H1 (cell line): Measurements from ENCODE around the gene SMARCD1. TPM values are rescaled to one million over a fixed set of nuclear protein-coding genes. Genes with fewer than 3 reads are reported as not detected.
A peak's percentile ranks its signal among the peaks of the same experiment; 100 is the strongest.

Source experiments
- CTCF ChIA-PET: fragments of 300-600 bp; sonication (Branson Sonifier 250); formaldehyde crosslinking; loops from one replicate; lab custom pipeline; 2021; ENCODE audit not compliant: partially characterized antibody; lab: Charles Lee
- POLR2A ChIA-PET: fragments of 300-600 bp; sonication (Branson Sonifier 250); formaldehyde crosslinking; loops from one replicate; lab custom pipeline; 2021; ENCODE audit warnings: inconsistent platforms; ENCODE audit not compliant: partially characterized antibody; lab: Charles Lee
- DNase-seq, 2 experiments: peaks; one replicate each; pipeline versions ENCODE4 v3.0.0 to v3.0.0-alpha.2; 2010 to 2022; ENCODE audit warnings: low spot score in 2 of 2, low read depth in 1 of 2, mixed read lengths in 1 of 2
- FAIRE-seq: peaks from 2 replicates; lab custom pipeline; 2011; peaks lifted over from hg19 to GRCh38; lab: Jason Lieb, UNC
- H2AFZ ChIP-seq: 2 replicates; pipeline ENCODE4 v1.8.1; 2012; ENCODE audit warnings: low read length, inconsistent platforms
- H2AK5ac ChIP-seq: 2 replicates; pipeline ENCODE4 v1.6.1; 2013; ENCODE audit warnings: low read depth, low read length
- H2BK120ac ChIP-seq: replicated peaks from 2 replicates; pipeline ENCODE3; 2013; ENCODE audit warnings: low read depth, low read length, inconsistent platforms
- H2BK12ac ChIP-seq: 2 replicates; pipeline ENCODE4 v1.6.1; 2013; ENCODE audit warnings: low read depth, low read length
- H2BK15ac ChIP-seq: 2 replicates; pipeline ENCODE4 v1.6.1; 2013; ENCODE audit warnings: low read length
- H2BK20ac ChIP-seq: 2 replicates; pipeline ENCODE4 v1.6.1; 2013; ENCODE audit warnings: low read length
- H2BK5ac ChIP-seq: 2 replicates; pipeline ENCODE4 v1.6.1; 2013; ENCODE audit warnings: low read depth, low read length
- H3K14ac ChIP-seq: 2 replicates; pipeline ENCODE4 v1.6.1; 2013; ENCODE audit warnings: inconsistent platforms; ENCODE audit not compliant: insufficient read length
- H3K18ac ChIP-seq: 2 replicates; pipeline ENCODE4 v1.6.1; 2013; ENCODE audit warnings: low read length; ENCODE audit errors: extremely low read depth
- H3K23ac ChIP-seq: 2 replicates; pipeline ENCODE4 v1.6.1; 2013; ENCODE audit warnings: inconsistent platforms; ENCODE audit not compliant: insufficient read length
- H3K23me2 ChIP-seq: 2 replicates; pipeline ENCODE4 v1.6.1; 2013; ENCODE audit warnings: low read depth, low read length
- H3K27ac ChIP-seq: 2 replicates; pipeline ENCODE4 v1.6.1; 2011; ENCODE audit warnings: low read depth, low read length, inconsistent platforms
- H3K27me3 ChIP-seq, 4 experiments: replicated peaks in 1 of 4; 1 replicate in 1 of 4; 2 replicates in 3 of 4; pipeline versions ENCODE4 v1.6.1 to v1.8.1; 2011 to 2013; ENCODE audit warnings: low read length in 3 of 4, mild to moderate bottlenecking in 3 of 4, inconsistent platforms in 2 of 4, mixed read lengths in 2 of 4, moderate library complexity in 1 of 4; ENCODE audit not compliant: control insufficient read depth in 3 of 4, insufficient read depth in 3 of 4; ENCODE audit errors: extremely low read depth in 1 of 4
- H3K36me3 ChIP-seq, 4 experiments: 2 replicates each; pipeline versions ENCODE4 v1.6.1 to v1.8.1; 2011 to 2013; ENCODE audit warnings: mild to moderate bottlenecking in 4 of 4, low read length in 3 of 4, moderate library complexity in 2 of 4, control low read depth in 1 of 4, inconsistent platforms in 1 of 4; ENCODE audit not compliant: insufficient read depth in 4 of 4, control insufficient read depth in 2 of 4
- H3K4ac ChIP-seq: replicated peaks from 2 replicates; pipeline ENCODE3; 2013; ENCODE audit warnings: low read length, low read depth, mixed read lengths, inconsistent platforms; ENCODE audit not compliant: insufficient read length
- H3K4me1 ChIP-seq, 4 experiments: replicated peaks in 1 of 4; 1 replicate in 1 of 4; 2 replicates in 3 of 4; pipeline versions ENCODE4 v1.6.1 to v1.8.1; 2011 to 2013; ENCODE audit warnings: low read length in 3 of 4, inconsistent platforms in 2 of 4, mixed read lengths in 1 of 4; ENCODE audit not compliant: insufficient read depth in 4 of 4, control insufficient read depth in 3 of 4
- H3K4me2 ChIP-seq, 2 experiments: 2 replicates each; pipeline versions ENCODE4 v1.6.1 to v1.8.1; 2011 to 2013; ENCODE audit warnings: low read depth in 2 of 2, low read length in 2 of 2, control low read depth in 1 of 2, inconsistent platforms in 1 of 2, mild to moderate bottlenecking in 1 of 2; ENCODE audit not compliant: insufficient read depth in 1 of 2
- H3K4me3 ChIP-seq, 4 experiments: fragments of 200-600, 300-600 bp in 1 of 4; sonication (generic), shearing (Covaris generic), sonication (Bioruptor Twin) in 1 of 4; 2 replicates each; pipeline versions ENCODE4 v1.5.1 to v1.8.1; 2011 to 2016; ENCODE audit warnings: low read length in 4 of 4, low read depth in 3 of 4, control low read depth in 2 of 4, inconsistent platforms in 2 of 4, mild to moderate bottlenecking in 2 of 4, mixed read lengths in 1 of 4, moderate library complexity in 1 of 4; ENCODE audit not compliant: insufficient read depth in 2 of 4; ENCODE audit errors: extremely low read depth in 1 of 4
- H3K56ac ChIP-seq: replicated peaks from 2 replicates; pipeline ENCODE3; 2013; ENCODE audit warnings: low read depth, mild to moderate bottlenecking, mixed read lengths, low read length, inconsistent platforms; ENCODE audit not compliant: insufficient read length
- H3K79me1 ChIP-seq: 2 replicates; pipeline ENCODE4 v1.6.1; 2013; ENCODE audit warnings: low read depth, low read length, control low read depth
- H3K79me2 ChIP-seq, 2 experiments: 2 replicates each; pipeline versions ENCODE4 v1.6.1 to v1.8.1; 2012 to 2013; ENCODE audit warnings: low read length in 2 of 2, mild to moderate bottlenecking in 2 of 2, inconsistent platforms in 1 of 2; ENCODE audit not compliant: insufficient read depth in 2 of 2, control insufficient read depth in 1 of 2
- H3K9ac ChIP-seq, 4 experiments: replicated peaks in 1 of 4; 1 replicate in 1 of 4; 2 replicates in 3 of 4; pipeline versions ENCODE4 v1.6.1 to v1.8.1; 2011 to 2013; ENCODE audit warnings: low read depth in 3 of 4, low read length in 3 of 4, control low read depth in 2 of 4, mild to moderate bottlenecking in 2 of 4, moderate library complexity in 2 of 4, inconsistent platforms in 1 of 4; ENCODE audit errors: extremely low read depth in 1 of 4
- H3K9me3 ChIP-seq, 2 experiments: 2 replicates each; pipeline versions ENCODE4 v1.6.1 to v1.8.1; 2012 to 2013; ENCODE audit warnings: mild to moderate bottlenecking in 2 of 2, moderate library complexity in 2 of 2, control low read depth in 1 of 2, inconsistent platforms in 1 of 2, low read depth in 1 of 2, low read length in 1 of 2, mixed read lengths in 1 of 2; ENCODE audit not compliant: insufficient read depth in 2 of 2
- H4K20me1 ChIP-seq, 2 experiments: replicated peaks in 1 of 2; 2 replicates each; pipeline versions ENCODE3 to v1.8.1; 2011 to 2013; ENCODE audit warnings: inconsistent platforms in 2 of 2, low read length in 2 of 2, mild to moderate bottlenecking in 1 of 2; ENCODE audit not compliant: insufficient read depth in 2 of 2, control insufficient read depth in 1 of 2
- H4K5ac ChIP-seq: 2 replicates; pipeline ENCODE4 v1.6.1; 2013; ENCODE audit warnings: low read length, low read depth, mixed read lengths, inconsistent platforms; ENCODE audit not compliant: insufficient read length
- H4K8ac ChIP-seq: 2 replicates; pipeline ENCODE4 v1.8.0; 2013; ENCODE audit warnings: mild to moderate bottlenecking, moderate library complexity, low read length, inconsistent platforms; ENCODE audit not compliant: insufficient read depth; ENCODE audit errors: extremely low read depth
- H4K91ac ChIP-seq: replicated peaks from 2 replicates; pipeline ENCODE3; 2013; ENCODE audit warnings: low read length, mixed read lengths, inconsistent platforms; ENCODE audit not compliant: insufficient read length
- ASH2L ChIP-seq: fragments of 200-600, 300-600 bp; sonication (generic); IDR thresholded peaks from one replicate; pipeline ENCODE4 v1.7.1; 2017; ENCODE audit warnings: low read length
- ATF3 ChIP-seq: IDR thresholded peaks from 2 replicates; pipeline ENCODE4 v1.6.1; 2011; ENCODE audit warnings: low read depth, mild to moderate bottlenecking, low read length; ENCODE audit not compliant: insufficient read depth
- CBX8 ChIP-seq: fragments of 300-800, 300-1000 bp; sonication (generic); IDR thresholded peaks from 2 replicates; pipeline ENCODE4 v1.7.1; 2016; ENCODE audit warnings: low read depth, low read length, borderline replicate concordance
- HDAC2 ChIP-seq, 2 experiments: fragments of 300-600 bp in 1 of 2; sonication (generic) in 1 of 2; IDR thresholded peaks; 2 replicates each; pipeline ENCODE4 v1.6.1; 2011 to 2012; ENCODE audit warnings: low read depth in 2 of 2, low read length in 2 of 2, mild to moderate bottlenecking in 2 of 2, moderate library complexity in 2 of 2, borderline replicate concordance in 1 of 2, inconsistent platforms in 1 of 2
- NANOG ChIP-seq: IDR thresholded peaks from 2 replicates; pipeline ENCODE4 v1.6.1; 2011; ENCODE audit warnings: low read length, low read depth, mild to moderate bottlenecking, inconsistent platforms; ENCODE audit not compliant: insufficient read depth, poor library complexity, severe bottlenecking
- RNF2 ChIP-seq: fragments of 200-900, 300-1000 bp; sonication (generic); IDR thresholded peaks from 2 replicates; pipeline ENCODE4 v1.7.1; 2016; ENCODE audit warnings: borderline replicate concordance, low read depth, mild to moderate bottlenecking, antibody characterized with exemption, low read length; ENCODE audit not compliant: poor library complexity, severe bottlenecking; ENCODE audit errors: missing control alignments
- SIRT6 ChIP-seq: IDR thresholded peaks from one replicate; pipeline ENCODE4 v1.7.1; 2012; ENCODE audit warnings: low read length, inconsistent platforms
- TAF1 ChIP-seq: IDR thresholded peaks from 2 replicates; pipeline ENCODE4 v1.6.1; 2011; ENCODE audit warnings: mild to moderate bottlenecking, low read depth, low read length
- USF2 ChIP-seq: IDR thresholded peaks from 2 replicates; pipeline ENCODE4 v1.6.1; 2011; ENCODE audit warnings: low read length, improper control_type of control experiment
- whole genome bisulfite sequencing, 2 experiments: shearing (Covaris generic) in 1 of 2; methylation state at CpG; one replicate each; pipeline versions ENCODE4 v1.1.6 to v1.1.7; 2013 to 2015; ENCODE audit warnings: low lambda C conversion rate in 2 of 2, mixed read lengths in 2 of 2, inconsistent platforms in 1 of 2, low coverage in 1 of 2, missing lambda C conversion rate in 1 of 2; ENCODE audit not compliant: insufficient replicate concordance in 2 of 2, insufficient coverage in 1 of 2, insufficient read length in 1 of 2; ENCODE audit errors: extremely low coverage in 1 of 2, missing lambda C conversion rate in 1 of 2; 5-methylcytosine and 5-hydroxymethylcytosine counted together
- polyA plus RNA-seq, 7 experiments: library from polyadenylated mRNA; depleted of rRNA in 3 of 7; stranded (reverse) in 5 of 7; unstranded in 2 of 7; fragments of >200 nt in 5 of 7; fragments of 200-250 nt in 2 of 7; gene quantifications; 1 replicate in 5 of 7; 2 replicates in 1 of 7; 4 replicates in 1 of 7; pipeline versions ENCODE4 v1.2.1 to v1.2.3, GENCODE V29; 2011 to 2013; ENCODE audit warnings: missing spikeins in 2 of 7, mixed read lengths in 2 of 7
- total RNA-seq: library from RNA; stranded (reverse); fragmentation: NEBNext Ultra II Directional; extraction: Animal tissue kit (Norgen Biotek cat#: 25700); gene quantifications from 2 replicates; pipeline ENCODE4 v1.2.1, GENCODE V29; 2021

SMARCD1 gene
- total and polyA plus RNA-seq, 2 of the 8 experiments (the other 6 are each of a cell fraction or from before 2014, with no cell fraction given) = 128 to 130 TPM

GRCh38 chr12:50065726-50066310, 19.3 kb upstream of the SMARCD1 start:
- Histone ChIP-seq H3K4me3 (no peak overlapping the region), H3K23me2 (no peaks in the 10 kb centered on the region; the same call in 1 of the 2 replicates), H3K14ac (no peak overlapping the region), H2BK12ac (peak overlapping the region; percentile 1; the same call in 1 of the 2 replicates), H3K18ac (no peak overlapping the region), H4K91ac (no peak overlapping the region), H3K9ac (no peak overlapping the region; a peak in 1 of 7 replicates), H3K56ac (no peak overlapping the region), H2BK5ac (no peak overlapping the region), H2BK15ac (no peak overlapping the region), H2AFZ (no peak overlapping the region), H3K79me2 (no peaks in the 10 kb centered on the region), H3K23ac (no peak overlapping the region), H2BK20ac (no peak overlapping the region), H3K9me3 (no peaks in the 10 kb centered on the region), H2BK120ac (no peak overlapping the region), H2AK5ac (no peak overlapping the region), H3K79me1 (no peaks in the 10 kb centered on the region), H3K4me2 (0 out of 4 replicates have a peak overlapping the region, but pooled peaks of 1 of the 2 experiments have one; percentile 10), H4K8ac (no peak overlapping the region), H4K20me1 (no peaks in the 10 kb centered on the region), H4K5ac (no peak overlapping the region), H3K36me3 (no peaks in the 10 kb centered on the region), H3K4me1 (peaks cover 0 to 5% (median 0%) of the 10 kb centered on the region in 4 experiments; a peak in 2 of 7 replicates), H3K4ac (no peak overlapping the region), H3K27ac (no peak overlapping the region), H3K27me3 (peaks cover 0 to 9% (median 2%) of the 10 kb centered on the region in 4 experiments; a peak in 4 of 7 replicates)
- CTCF ChIA-PET = interaction anchor here (0.6 to 22.8 kb wide), 12 partner anchors 5 to 401 kb away, joined by 3 to 420 read pairs (median 5); partner anchors contain the start of genes AQP6, ASIC1 and SMARCD1
- FAIRE-seq (no peak), DNase-seq (no peak)
- POLR2A ChIA-PET = interaction anchor here (0.9 to 1.9 kb wide), 5 partner anchors 8 to 99 kb away, joined by 3 to 6 read pairs (median 5); partner anchors contain the start of gene SMARCD1
- WGBS, 2 experiments = 86% methylated on average over 3 of the region's 3 CpGs; no CpG with 5 or more reads in 1 of the 2 experiments
- TF ChIP-seq HDAC2 (IDR thresholded peaks at IDR 0.05; ENCODE audit: borderline replicate concordance in 1 of 2, low read depth in 2 of 2, low read length in 2 of 2) (no peak), ATF3 (no peak), SIRT6 (no peak), ASH2L (peak; percentile 25), CBX8 (no peak), TAF1 (no peak), RNF2 (no peak), USF2 (no peak), NANOG (no peak)
